Peyer's patch (tissue), 4 donors: ENCODE data around the gene POLR2I. TPM values are rescaled to one million over a fixed set of nuclear protein-coding genes. Genes with fewer than 3 reads are reported as not detected.

Experiments
- DNase-seq, 3 donors: peaks; one replicate each; pipeline ENCODE4 v3.0.0-alpha.2; 2017 to 2019
- H3K27ac ChIP-seq, 4 donors: fragments of 200-600 bp; sonication (generic); one replicate each; pipeline ENCODE4 v1.5.1; 2016 to 2019
- H3K27me3 ChIP-seq, 2 donors: fragments of 200-600 bp; sonication (generic); one replicate each; pipeline ENCODE4 v1.5.1; 2019
- H3K36me3 ChIP-seq, 3 donors: fragments of 200-600 bp; sonication (generic); one replicate each; pipeline ENCODE4 v1.5.1; 2016 to 2019
- H3K4me1 ChIP-seq, 4 donors: fragments of 200-600 bp; sonication (generic); one replicate each; pipeline ENCODE4 v1.5.1; 2016 to 2019
- H3K4me3 ChIP-seq, 4 donors: fragments of 200-600 bp; sonication (generic); 1 replicate in 3 of 4; 2 replicates in 1 of 4; pipeline ENCODE4 v1.5.1; 2016 to 2019; ENCODE audit warnings: mild to moderate bottlenecking in 1 of 4
- H3K9me3 ChIP-seq, 4 donors: fragments of 200-600 bp; sonication (generic); one replicate each; pipeline ENCODE4 v1.5.1; 2016 to 2019; ENCODE audit warnings: mild to moderate bottlenecking in 1 of 4
- CTCF ChIP-seq, 6 experiments: fragments of 450-650 bp in 4 of 6; fragments of 200-600 bp in 2 of 6; sonication (generic) in 1 of 6; IDR thresholded peaks; one replicate each; pipeline ENCODE4 v1.5.1; 2017 to 2019; ENCODE audit warnings: antibody characterized with exemption in 6 of 6, mild to moderate bottlenecking in 3 of 6, moderate library complexity in 1 of 6
- POLR2A ChIP-seq, 2 donors: fragments of 450-650 bp; IDR thresholded peaks; one replicate each; pipeline ENCODE4 v1.5.1; 2017; ENCODE audit warnings: antibody characterized with exemption in 2 of 2, mild to moderate bottlenecking in 2 of 2, moderate library complexity in 2 of 2
- total RNA-seq, 4 donors: library from RNA; depleted of rRNA; stranded (reverse); fragments of >200 nt; gene quantifications; one replicate each; pipeline ENCODE4 v1.1.0, GENCODE V29; 2016

POLR2I gene
- total RNA-seq, 4 donors from 2014 or later = 20.7 to 32.0 (median 26.8) TPM

- no peak for DNase-seq
- Histone ChIP-seq H3K27ac (no peak within 1 kb of the TSS), H3K36me3 (peaks cover 0 to 13% (median 0%) of the 10 kb centered on the region in 3 donors)
Observed at GRCh38 chr19:36110487-36111199, 4.0 kb downstream of the POLR2I start, which contains the start of gene OVOL3. Gene OVOL3, plus strand, starts transcription at chr19:36111143. Its CDS starts 60 bp downstream, at chr19:36111203.

GRCh38 chr19:36108684-36109083 lies 6.0 kb downstream of the POLR2I start:
- no peaks in the 10 kb centered on the region for H3K9me3 ChIP-seq
- peaks cover 0 to 5% (median 3%) of the 10 kb centered on the region in 4 donors for H3K4me1 ChIP-seq
- no peak overlapping the region for H3K27ac ChIP-seq
- peaks cover 0 to 15% (median 0%) of the 10 kb centered on the region in 3 donors for H3K36me3 ChIP-seq
- DNase-seq = no peak
- H3K27me3 ChIP-seq = no peaks in the 10 kb centered on the region
- H3K4me3 ChIP-seq = no peak overlapping the region
- TF ChIP-seq POLR2A (IDR thresholded peaks at IDR 0.05) = no peak

More at GRCh38 chr19:36110487-36111199, 4.0 kb downstream of the POLR2I start, which contains the start of gene OVOL3:
- no peaks in the 10 kb centered on the region for H3K27me3 ChIP-seq
- peaks cover 0 to 11% (median 9%) of the 10 kb centered on the region in 4 donors for H3K4me1 ChIP-seq
- TF ChIP-seq POLR2A (IDR thresholded peaks at IDR 0.05) (no peak), CTCF (IDR thresholded peaks at IDR 0.05) (no peak)
- H3K4me3 ChIP-seq = no peak within 1 kb of the TSS
- H3K9me3 ChIP-seq = no peaks in the 10 kb centered on the region

GRCh38 chr19:36106991-36107390 lies 7.7 kb downstream of the POLR2I start:
- Histone ChIP-seq H3K27ac (no peak overlapping the region), H3K4me1 (no peaks in the 10 kb centered on the region), H3K9me3 (no peaks in the 10 kb centered on the region), H3K4me3 (no peak overlapping the region), H3K36me3 (peaks cover 0 to 3% (median 0%) of the 10 kb centered on the region in 3 donors), H3K27me3 (no peaks in the 10 kb centered on the region)
- no peak for TF ChIP-seq CTCF (IDR thresholded peaks at IDR 0.05)
- no peak for TF ChIP-seq POLR2A (IDR thresholded peaks at IDR 0.05)
- no peak for DNase-seq

GRCh38 chr19:36106441-36106840 lies 8.2 kb downstream of the POLR2I start:
- peaks cover 0 to 3% (median 0%) of the 10 kb centered on the region in 3 donors for H3K36me3 ChIP-seq

GRCh38 chr19:36103842-36104552 lies 10.7 kb downstream of the POLR2I start:
- DNase-seq = no peak
- Histone ChIP-seq H3K4me1 (no peaks in the 10 kb centered on the region), H3K27me3 (no peaks in the 10 kb centered on the region), H3K9me3 (no peaks in the 10 kb centered on the region), H3K36me3 (peaks cover 0 to 3% (median 0%) of the 10 kb centered on the region in 3 donors), H3K27ac (no peak overlapping the region), H3K4me3 (no peak overlapping the region)
- TF ChIP-seq CTCF (IDR thresholded peaks at IDR 0.05) (no peak), POLR2A (IDR thresholded peaks at IDR 0.05) (no peak)

More at GRCh38 chr19:36106441-36106840, 8.2 kb downstream of the POLR2I start:
- H3K27ac ChIP-seq = no peak overlapping the region
- TF ChIP-seq CTCF (IDR thresholded peaks at IDR 0.05) (no peak), POLR2A (IDR thresholded peaks at IDR 0.05) (no peak)
- no peaks in the 10 kb centered on the region for H3K9me3 ChIP-seq
- H3K4me1 ChIP-seq = no peaks in the 10 kb centered on the region
- DNase-seq = no peak
- no peak overlapping the region for H3K4me3 ChIP-seq
- H3K27me3 ChIP-seq = no peaks in the 10 kb centered on the region
